Testis (tissue), 3 donors: ENCODE data around the gene SEMA4D. TPM values are rescaled to one million over a fixed set of nuclear protein-coding genes. Genes with fewer than 3 reads are reported as not detected.

Source experiments
- DNase-seq: peaks from one replicate; pipeline ENCODE4 v3.0.0-alpha.2; 2019
- H3K27ac ChIP-seq, 2 donors: fragments of 200-600 bp; sonication (generic); one replicate each; pipeline ENCODE4 v1.5.1; 2019
- H3K27me3 ChIP-seq: fragments of 200-600 bp; sonication (generic); one replicate; pipeline ENCODE4 v1.5.1; 2019
- H3K36me3 ChIP-seq: fragments of 200-600 bp; sonication (generic); one replicate; pipeline ENCODE4 v1.5.1; 2017; ENCODE audit warnings: low read depth; ENCODE audit errors: missing control alignments
- H3K4me1 ChIP-seq: fragments of 200-600 bp; sonication (generic); one replicate; pipeline ENCODE4 v1.5.1; 2019
- H3K4me3 ChIP-seq, 2 donors: fragments of 200-600 bp; sonication (generic); one replicate each; pipeline ENCODE4 v1.5.1; 2017 to 2019
- H3K9me3 ChIP-seq: fragments of 200-600 bp; sonication (generic); one replicate; pipeline ENCODE4 v1.5.1; 2017
- POLR2A ChIP-seq: fragments of 450-650 bp; IDR thresholded peaks from one replicate; pipeline ENCODE4 v1.6.1; 2017; ENCODE audit warnings: antibody characterized with exemption, mild to moderate bottlenecking, moderate library complexity
- WGBS, 2 donors: methylation state at CpG; one replicate each; pipeline ENCODE4 v1.1.5; 2018; 5-methylcytosine and 5-hydroxymethylcytosine counted together
- intact Hi-C: fragments of 100-400 bp; cut with DNase I; formaldehyde crosslinking; loops from one replicate; pipeline ENCODE4 v1.15.1; 2023; ENCODE audit warnings: low total_unique reads
- polyA plus RNA-seq: library from polyadenylated mRNA; stranded (reverse); fragments of 350-450 nt; fragmentation: Illumina TruSeq; extraction: RNeasy Lipid Tissue Mini Kit (QIAGEN cat#74804); gene quantifications from one replicate; pipeline ENCODE4 v1.2.3, GENCODE V29; 2014; ENCODE audit warnings: low read depth, low replicate concordance; ENCODE audit not compliant: insufficient read depth
- total RNA-seq, 2 donors: library from RNA; depleted of rRNA; stranded (reverse); fragments of >200 nt; gene quantifications; one replicate each; pipeline ENCODE4 v1.2.3, GENCODE V29; 2016
- TF ChIP-seq, protein P1 (sequence below), 3 experiments: fragments of 450-650 bp in 2 of 3; fragments of 200-600 bp in 1 of 3; sonication (generic) in 1 of 3; IDR thresholded peaks; one replicate each; pipeline ENCODE4 v1.5.1; 2016 to 2019; ENCODE audit warnings: antibody characterized with exemption in 3 of 3, mild to moderate bottlenecking in 2 of 3, moderate library complexity in 1 of 3

Gene SEMA4D
- total and polyA plus RNA-seq, 3 donors from 2014 or later = 26.2 to 53.1 (median 38.7) TPM

DNA sequence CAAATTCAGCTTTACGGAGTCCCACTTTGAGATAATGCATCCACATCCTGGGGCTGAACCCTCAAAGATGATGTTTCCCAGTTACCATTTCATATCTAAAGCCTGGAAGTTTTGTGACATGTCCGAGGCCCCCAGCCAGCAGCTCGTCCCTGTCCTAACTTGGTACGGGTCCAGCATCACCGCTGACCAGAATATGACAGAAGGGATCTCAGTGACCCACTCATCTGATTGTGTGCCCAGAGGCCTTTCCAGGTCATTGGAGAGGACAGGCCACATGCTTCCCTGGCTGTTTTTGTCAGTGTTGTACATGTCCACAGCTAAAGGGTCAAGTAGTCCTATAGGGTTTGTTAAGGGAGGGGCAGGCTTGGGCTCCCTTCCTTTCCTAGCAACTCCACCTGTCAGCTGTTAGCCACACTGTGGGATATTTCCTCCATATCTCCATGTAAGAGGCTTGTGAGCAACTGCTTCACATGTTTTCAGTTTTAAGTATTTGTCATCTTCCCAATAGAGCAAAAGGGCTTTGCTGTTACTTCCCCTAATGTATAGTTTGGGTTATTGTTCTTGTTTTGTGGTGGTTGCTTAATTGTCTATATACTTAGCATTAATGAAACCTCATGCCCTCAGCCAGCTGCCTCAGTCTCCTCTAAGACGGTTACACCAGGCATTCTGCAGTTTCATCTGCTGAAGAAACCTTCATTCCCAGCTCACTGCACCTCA, 146.2 kb downstream of the SEMA4D start:
- no peak for DNase-seq
- TF ChIP-seq POLR2A = no peak
- TF ChIP-seq, protein P1, sequence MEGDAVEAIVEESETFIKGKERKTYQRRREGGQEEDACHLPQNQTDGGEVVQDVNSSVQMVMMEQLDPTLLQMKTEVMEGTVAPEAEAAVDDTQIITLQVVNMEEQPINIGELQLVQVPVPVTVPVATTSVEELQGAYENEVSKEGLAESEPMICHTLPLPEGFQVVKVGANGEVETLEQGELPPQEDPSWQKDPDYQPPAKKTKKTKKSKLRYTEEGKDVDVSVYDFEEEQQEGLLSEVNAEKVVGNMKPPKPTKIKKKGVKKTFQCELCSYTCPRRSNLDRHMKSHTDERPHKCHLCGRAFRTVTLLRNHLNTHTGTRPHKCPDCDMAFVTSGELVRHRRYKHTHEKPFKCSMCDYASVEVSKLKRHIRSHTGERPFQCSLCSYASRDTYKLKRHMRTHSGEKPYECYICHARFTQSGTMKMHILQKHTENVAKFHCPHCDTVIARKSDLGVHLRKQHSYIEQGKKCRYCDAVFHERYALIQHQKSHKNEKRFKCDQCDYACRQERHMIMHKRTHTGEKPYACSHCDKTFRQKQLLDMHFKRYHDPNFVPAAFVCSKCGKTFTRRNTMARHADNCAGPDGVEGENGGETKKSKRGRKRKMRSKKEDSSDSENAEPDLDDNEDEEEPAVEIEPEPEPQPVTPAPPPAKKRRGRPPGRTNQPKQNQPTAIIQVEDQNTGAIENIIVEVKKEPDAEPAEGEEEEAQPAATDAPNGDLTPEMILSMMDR (IDR thresholded peaks at IDR 0.05) = no peak
- no peak overlapping the region for H3K27ac ChIP-seq

DNA sequence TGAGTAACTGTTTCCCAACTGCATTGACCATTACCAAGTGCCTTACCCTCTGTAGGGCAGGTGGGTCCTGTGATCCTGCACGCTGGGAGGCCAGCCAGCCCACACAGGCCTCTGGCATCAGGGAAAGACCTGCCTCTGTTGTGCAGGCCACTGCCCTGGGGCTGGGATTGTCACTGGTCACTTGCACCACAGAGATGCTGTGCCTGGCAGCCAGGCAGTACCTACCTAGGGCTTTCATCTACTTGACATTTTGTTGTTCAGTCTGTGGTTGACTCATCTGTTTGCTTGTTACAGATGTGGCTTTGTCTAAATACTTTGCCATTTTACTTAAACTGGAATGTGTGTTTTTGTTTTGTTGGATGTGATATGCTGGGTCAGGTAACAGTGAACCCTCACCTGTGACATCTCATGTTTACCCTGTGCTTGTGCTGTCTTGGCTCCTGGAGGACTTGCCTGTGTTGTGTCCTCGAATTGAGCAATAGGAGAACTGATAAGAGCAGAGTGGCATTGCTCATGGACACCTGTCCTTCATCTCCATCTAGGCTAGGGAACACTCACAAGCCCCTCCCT, 146.8 kb downstream of the SEMA4D start:
- peaks cover 11% of the 10 kb centered on the region for H3K4me1 ChIP-seq
- no peaks in the 10 kb centered on the region for H3K36me3 ChIP-seq
- no peaks in the 10 kb centered on the region for H3K27me3 ChIP-seq
- H3K9me3 ChIP-seq = no peaks in the 10 kb centered on the region
- H3K4me3 ChIP-seq = no peak overlapping the region
- intact Hi-C loops = no loop called here
- no peak overlapping the region for H3K27ac ChIP-seq
- TF ChIP-seq, protein P1 (IDR thresholded peaks at IDR 0.05) = no peak
- no peak for TF ChIP-seq POLR2A
- no peak for DNase-seq
- 88% methylated on average over 2 of the region's 2 CpGs for WGBS, 2 donors

More for the DNA sequence above, 146.2 kb downstream of the SEMA4D start:
- Histone ChIP-seq H3K4me1 (peaks cover 11% of the 10 kb centered on the region), H3K36me3 (no peaks in the 10 kb centered on the region), H3K9me3 (no peaks in the 10 kb centered on the region), H3K27me3 (no peaks in the 10 kb centered on the region), H3K4me3 (no peak overlapping the region)
- intact Hi-C loops = no loop called here
- 87 to 96% methylated on average over 6 of the region's 6 CpGs for WGBS, 2 donors

GRCh38 chr9:89349607-89350006, 148.3 kb downstream of the SEMA4D start:
- Histone ChIP-seq H3K27ac (no peak overlapping the region), H3K4me1 (peaks cover 11% of the 10 kb centered on the region), H3K4me3 (no peak overlapping the region), H3K27me3 (no peaks in the 10 kb centered on the region), H3K36me3 (no peaks in the 10 kb centered on the region), H3K9me3 (no peaks in the 10 kb centered on the region)
- no peak for DNase-seq
- intact Hi-C loops = no loop called here
- TF ChIP-seq, protein P1 (IDR thresholded peaks at IDR 0.05) = no peak
- TF ChIP-seq POLR2A = no peak
- WGBS, 2 donors = 91 to 97% methylated on average over 4 to 6 of the region's 6 CpGs

- 89 to 100% methylated on average over 5 of the region's 5 CpGs for WGBS, 2 donors
- intact Hi-C loops = no loop called here
- Histone ChIP-seq H3K4me3 (no peak overlapping the region), H3K27ac (no peak overlapping the region), H3K9me3 (no peaks in the 10 kb centered on the region), H3K36me3 (no peaks in the 10 kb centered on the region), H3K27me3 (no peaks in the 10 kb centered on the region), H3K4me1 (no peaks in the 10 kb centered on the region)
- TF ChIP-seq POLR2A = no peak
- TF ChIP-seq, protein P1 (IDR thresholded peaks at IDR 0.05) = no peak
- no peak for DNase-seq
Observed at GRCh38 chr9:89347651-89348050, 150.3 kb downstream of the SEMA4D start.
